ENCODE results near the gene ZFYVE21.
"Not testable (repeated sequence)": the region's sequence is repeated elsewhere in the genome, so short reads cannot be mapped to it uniquely, and the experiment has no call there.

The ZFYVE21 gene

DNA sequence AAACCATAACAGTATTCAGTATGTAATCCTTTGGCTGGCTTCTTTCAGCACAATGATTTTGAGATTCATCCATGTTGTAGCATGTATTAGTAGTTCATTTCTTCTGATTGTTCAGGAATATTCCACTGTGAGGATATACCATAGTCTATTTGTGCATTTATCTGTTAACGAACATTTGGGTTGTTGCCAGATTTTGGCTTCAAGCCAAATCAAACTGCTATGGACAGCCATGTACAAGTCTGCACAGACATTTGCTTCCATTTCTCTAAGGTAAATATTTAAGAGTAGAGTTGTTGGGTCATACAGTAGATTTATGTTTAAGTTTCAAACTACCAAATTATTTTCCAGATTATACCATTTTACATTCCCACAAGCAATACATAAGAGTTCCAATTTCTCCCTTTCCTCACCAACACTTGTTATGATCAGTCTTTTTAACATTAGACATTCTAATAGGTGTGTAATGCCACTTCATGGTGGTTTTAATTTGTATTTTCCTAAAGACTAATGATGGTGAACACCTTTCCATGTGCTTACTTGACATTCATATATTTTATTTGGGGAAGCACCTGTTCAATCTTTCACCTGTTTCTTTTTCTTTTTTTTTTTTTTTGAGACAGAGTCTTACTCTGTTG, 56.6 kb downstream of the ZFYVE21 start:
- no peak for DNase-seq

DNA sequence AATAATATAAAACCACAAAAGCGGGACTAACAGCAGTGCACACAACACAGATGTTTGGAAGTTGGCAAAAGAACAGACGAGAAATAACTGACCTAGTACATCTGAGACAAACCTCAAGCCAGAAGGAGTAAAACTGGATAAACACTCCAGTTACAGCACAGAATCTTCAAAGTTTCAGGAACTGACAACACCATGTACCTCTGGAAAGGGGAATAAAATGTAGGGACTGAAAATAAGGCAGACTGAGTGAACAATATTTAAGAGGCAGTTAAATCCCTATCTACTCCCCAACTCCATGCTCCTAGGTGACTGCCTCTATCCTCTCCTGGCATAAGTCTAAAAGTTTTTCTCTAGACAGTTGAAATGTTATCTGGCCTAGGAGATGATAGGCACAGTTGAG, 57.9 kb downstream of the ZFYVE21 start:
- no peak for DNase-seq

DNA sequence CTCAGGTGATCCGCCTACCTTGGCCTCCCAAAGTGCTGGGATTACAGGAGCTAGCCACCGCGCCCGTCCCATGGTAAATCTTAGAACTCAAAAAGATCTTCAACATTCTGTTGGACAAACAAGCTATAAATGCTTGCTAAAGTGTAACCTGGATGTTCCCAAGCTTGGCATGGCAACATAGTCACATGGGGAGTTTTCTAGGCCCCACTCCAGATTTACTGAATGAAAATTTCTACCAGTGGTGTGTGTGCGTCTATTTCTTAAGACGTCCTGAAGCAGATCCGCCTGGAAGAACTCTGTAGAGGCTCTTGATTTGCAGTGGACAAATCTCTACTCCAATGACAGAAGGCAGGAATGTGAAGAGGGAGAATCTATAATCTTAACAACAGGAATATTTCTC, 59.9 kb downstream of the ZFYVE21 start:
- no peak for DNase-seq

DNA sequence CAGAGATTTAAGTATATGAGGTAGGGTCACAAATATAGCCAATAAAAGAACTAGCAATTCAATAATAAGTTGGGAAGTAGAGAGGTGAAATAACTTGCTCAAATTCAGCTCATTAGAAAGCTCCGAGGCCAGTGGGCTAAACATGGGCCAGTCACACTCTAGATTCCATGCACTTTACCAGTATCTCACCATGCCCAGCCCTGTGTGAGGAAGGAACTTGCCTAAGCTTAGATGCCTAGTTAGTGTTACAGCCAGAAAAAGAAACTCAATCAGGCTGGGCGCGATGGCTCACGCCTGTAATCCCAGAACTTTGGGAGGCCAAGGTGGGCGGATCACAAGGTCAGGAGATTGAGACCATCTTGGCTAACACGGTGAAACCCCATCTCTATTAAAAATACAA, 60.7 kb downstream of the ZFYVE21 start:
- DNase-seq = not testable (repeated sequence)

DNA sequence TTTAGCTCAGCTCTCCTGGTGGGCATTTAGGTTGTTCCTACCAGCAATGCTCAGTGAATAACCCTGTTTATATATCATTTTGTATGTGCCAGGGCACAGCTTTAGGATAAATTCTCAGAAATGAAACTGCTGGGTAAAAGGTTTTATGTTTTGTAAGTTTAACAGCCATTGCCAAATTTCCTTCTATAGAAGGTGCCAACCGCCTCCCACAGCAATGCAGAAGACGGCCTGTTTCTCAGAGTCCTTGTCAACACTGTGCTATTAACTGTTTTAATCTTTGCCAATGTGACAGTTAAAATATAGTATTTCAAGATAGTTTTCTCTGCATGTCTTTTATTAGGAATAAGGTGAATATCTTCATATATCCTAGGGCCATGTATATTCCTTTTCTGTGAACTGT, 66.8 kb downstream of the ZFYVE21 start:
- DNase-seq = no peak
